GM12864 (cell line): ENCODE measurements around the gene ADCYAP1R1.

Source experiments
- DNase-seq: peaks from one replicate; pipeline ENCODE4 v3.0.0-alpha.2; 2011; ENCODE audit warnings: low read depth
- H3K4me3 ChIP-seq: 2 replicates; pipeline ENCODE4 v1.5.1; 2011; ENCODE audit warnings: mild to moderate bottlenecking, low read depth, low read length, control low read depth
- CTCF ChIP-seq: IDR thresholded peaks from 2 replicates; pipeline ENCODE4 v1.5.1; 2011; ENCODE audit warnings: low read depth, mild to moderate bottlenecking, moderate library complexity, low read length, control low read depth, inconsistent platforms; ENCODE audit errors: missing control alignments

ADCYAP1R1 gene

GRCh38 chr7:31073326-31074119 lies 21.4 kb downstream of the ADCYAP1R1 start:
- no peak overlapping the region for H3K4me3 ChIP-seq
- no peak for TF ChIP-seq CTCF
- no peak for DNase-seq

- no peak overlapping the region for H3K4me3 ChIP-seq
- TF ChIP-seq CTCF, result no peak
- no peak for DNase-seq
Measured at GRCh38 chr7:31074120-31074383, 21.9 kb downstream of the ADCYAP1R1 start.

GRCh38 chr7:31074403-31075085 lies 22.4 kb downstream of the ADCYAP1R1 start:
- no peak for DNase-seq
- TF ChIP-seq CTCF, result no peak
- H3K4me3 ChIP-seq, result no peak overlapping the region

- no peak for TF ChIP-seq CTCF
- no peak for DNase-seq
- H3K4me3 ChIP-seq, result no peak overlapping the region
Measured at GRCh38 chr7:31075086-31075405, 22.9 kb downstream of the ADCYAP1R1 start.

- TF ChIP-seq CTCF, result no peak
- H3K4me3 ChIP-seq, result no peak overlapping the region
Measured at GRCh38 chr7:31076051-31076450, 23.9 kb downstream of the ADCYAP1R1 start.

GRCh38 chr7:31076641-31077310 lies 24.7 kb downstream of the ADCYAP1R1 start:
- no peak for TF ChIP-seq CTCF
- DNase-seq, result no peak
- H3K4me3 ChIP-seq, result no peak overlapping the region

More at GRCh38 chr7:31076051-31076450, 23.9 kb downstream of the ADCYAP1R1 start:
- no peak for DNase-seq
